Measurements from ENCODE around the gene ATG14. TPM values are rescaled to one million over a fixed set of nuclear protein-coding genes. Genes with fewer than 3 reads are reported as not detected.
"Not testable (repeated sequence)": the region's sequence is repeated elsewhere in the genome, so short reads cannot be mapped to it uniquely, and the experiment has no call there.

ATG14 gene
- total RNA-seq (2014; rRNA removed; shearing (Covaris generic)), result 8.0 and 9.5 TPM in 2 replicates
- 4.8 and 6.9 TPM in 2 replicates for polyA plus RNA-seq (2015; cell fraction: cytosol; rRNA removed)
- polyA plus RNA-seq (2015; cell fraction: nucleus; rRNA removed), result 14.2 and 14.3 TPM in 2 replicates

GRCh38 chr14:55411426-55412389 is at the start of gene ATG14:
Gene ATG14 (minus strand): TSS chr14:55411830. CDS start chr14:55411822, 8 bp downstream.
- peak; percentile 82 for DNase-seq (ENCODE audit: low read depth)

- DNase-seq (ENCODE audit: low read depth), result peak; percentile 85
Measured at GRCh38 chr14:55458800-55459515, 47.3 kb upstream of the ATG14 start.

GRCh38 chr14:55457496-55457895 is 45.9 kb upstream of the ATG14 start:
- no peak for DNase-seq (ENCODE audit: low read depth)

- DNase-seq (ENCODE audit: low read depth), result not testable (repeated sequence)
Measured at GRCh38 chr14:55456411-55456810, 44.8 kb upstream of the ATG14 start.

- DNase-seq (ENCODE audit: low read depth), result peak; percentile 97
Measured at GRCh38 chr14:55454264-55455002, 42.8 kb upstream of the ATG14 start.

- no peak for DNase-seq (ENCODE audit: low read depth)
Measured at GRCh38 chr14:55451950-55452349, 40.3 kb upstream of the ATG14 start.

- peak; percentile 83 for DNase-seq (ENCODE audit: low read depth)
Measured at GRCh38 chr14:55451398-55451797, 39.8 kb upstream of the ATG14 start.

GRCh38 chr14:55450987-55451386 is 39.4 kb upstream of the ATG14 start:
- no peak for DNase-seq (ENCODE audit: low read depth)

- DNase-seq (ENCODE audit: low read depth), result no peak
Measured at GRCh38 chr14:55450539-55450938, 38.9 kb upstream of the ATG14 start.

GRCh38 chr14:55450124-55450523 is 38.5 kb upstream of the ATG14 start:
- DNase-seq (ENCODE audit: low read depth), result no peak

GRCh38 chr14:55449116-55449515 is 37.5 kb upstream of the ATG14 start:
- DNase-seq (ENCODE audit: low read depth), result no peak

- DNase-seq (ENCODE audit: low read depth), result peak; percentile 99
Measured at GRCh38 chr14:55448141-55448614, 36.5 kb upstream of the ATG14 start.

- DNase-seq (ENCODE audit: low read depth), result peak; percentile 83
Measured at GRCh38 chr14:55446833-55447232, 35.2 kb upstream of the ATG14 start.

- peak; percentile 85 for DNase-seq (ENCODE audit: low read depth)
Measured at GRCh38 chr14:55446127-55446736, 34.6 kb upstream of the ATG14 start.

- DNase-seq (ENCODE audit: low read depth), result no peak
Measured at GRCh38 chr14:55441286-55441685, 29.7 kb upstream of the ATG14 start.

- no peak for DNase-seq (ENCODE audit: low read depth)
Measured at GRCh38 chr14:55440385-55440784, 28.8 kb upstream of the ATG14 start, which contains the start of gene TBPL2. Gene TBPL2 (minus strand): TSS chr14:55440616. CDS start chr14:55440449, 167 bp downstream.

- DNase-seq (ENCODE audit: low read depth), result peak; percentile 46
Measured at GRCh38 chr14:55438066-55438683, 26.5 kb upstream of the ATG14 start.

- no peak for DNase-seq (ENCODE audit: low read depth)
Measured at GRCh38 chr14:55436931-55437330, 25.3 kb upstream of the ATG14 start.

GRCh38 chr14:55436519-55436918 is 24.9 kb upstream of the ATG14 start:
- DNase-seq (ENCODE audit: low read depth), result no peak

- no peak for DNase-seq (ENCODE audit: low read depth)
Measured at GRCh38 chr14:55434805-55435174, 23.2 kb upstream of the ATG14 start.

All from HT1080 (cell line).